Vagina (tissue), 2 donors: ENCODE results near the gene ARHGAP44. TPM values are rescaled to one million over a fixed set of nuclear protein-coding genes. Genes with fewer than 3 reads are reported as not detected.
A peak's percentile ranks its signal among the peaks of the same experiment; 100 is the strongest.

Experiments used
- DNase-seq, 2 donors: peaks; one replicate each; pipeline ENCODE4 v3.0.0-alpha.2; 2017; ENCODE audit errors: extremely low spot score in 2 of 2
- H3K27ac ChIP-seq: fragments of 200-600 bp; sonication (generic); one replicate; pipeline ENCODE4 v1.5.1; 2019
- H3K27me3 ChIP-seq: fragments of 200-600 bp; sonication (generic); one replicate; pipeline ENCODE4 v1.5.1; 2019
- H3K36me3 ChIP-seq, 2 donors: fragments of 200-600 bp; sonication (generic); one replicate each; pipeline ENCODE4 v1.5.1; 2017 to 2019
- H3K4me1 ChIP-seq: fragments of 200-600 bp; sonication (generic); one replicate; pipeline ENCODE4 v1.5.1; 2019
- H3K4me3 ChIP-seq, 2 donors: fragments of 200-600 bp; sonication (generic); 1 replicate in 1 of 2; 2 replicates in 1 of 2; pipeline ENCODE4 v1.5.1; 2016 to 2019
- H3K9me3 ChIP-seq: fragments of 200-600 bp; sonication (generic); one replicate; pipeline ENCODE4 v1.5.1; 2019
- POLR2A ChIP-seq, 2 donors: fragments of 450-650 bp; IDR thresholded peaks; one replicate each; pipeline ENCODE4 v1.6.1; 2017; ENCODE audit warnings: antibody characterized with exemption in 2 of 2, mild to moderate bottlenecking in 2 of 2, moderate library complexity in 2 of 2
- POLR2AphosphoS5 ChIP-seq, 2 donors: sonication (generic); formaldehyde crosslinking; IDR thresholded peaks; one replicate each; pipeline ENCODE4 v1.9.0; 2017; ENCODE audit warnings: antibody characterized with exemption in 2 of 2, mild to moderate bottlenecking in 2 of 2, low read depth in 1 of 2; ENCODE audit not compliant: insufficient read depth in 1 of 2
- intact Hi-C: fragments of 100-400 bp; cut with DNase I; formaldehyde crosslinking; loops from one replicate; pipeline ENCODE4 v1.15.1; 2023
- microRNA counts, 2 donors: library from miRNA; unstranded; fragments of <30 nt; microRNA quantifications; one replicate each; lab custom pipeline; 2016 to 2017
- microRNA-seq: library from miRNA; unstranded; fragments of <30 nt; microRNA quantifications from one replicate; pipeline ENCODE4, GENCODE V29; 2017; ENCODE audit warnings: borderline number of aligned reads, borderline replicate concordance
- small RNA-seq: library from RNA; depleted of rRNA; stranded (forward); fragments of <200 nt; gene quantifications from one replicate; pipeline ENCODE3, GENCODE V24; 2016
- total RNA-seq: library from RNA; depleted of rRNA; stranded (reverse); fragments of >200 nt; gene quantifications from one replicate; pipeline ENCODE4 v1.2.3, GENCODE V29; 2016
- TF ChIP-seq, protein P1 (sequence below), 3 experiments: fragments of 450-650 bp in 2 of 3; fragments of 200-600 bp in 1 of 3; sonication (generic) in 1 of 3; IDR thresholded peaks; one replicate each; pipeline ENCODE4 v1.5.1; 2017 to 2019; ENCODE audit warnings: antibody characterized with exemption in 3 of 3, mild to moderate bottlenecking in 2 of 3, moderate library complexity in 2 of 3

The ARHGAP44 gene
- total RNA-seq, 1 donor from 2014 or later = 3.2 TPM

GRCh38 chr17:13031718-13032350, 242.5 kb downstream of the ARHGAP44 start:
- Histone ChIP-seq H3K36me3 (no peaks in the 10 kb centered on the region), H3K9me3 (no peaks in the 10 kb centered on the region), H3K4me1 (no peaks in the 10 kb centered on the region), H3K27me3 (no peaks in the 10 kb centered on the region), H3K27ac (no peak overlapping the region), H3K4me3 (no peak overlapping the region)
- intact Hi-C loops = no loop called here
- no peak for DNase-seq
- TF ChIP-seq POLR2AphosphoS5 (IDR thresholded peaks at IDR 0.05; ENCODE audit: insufficient read depth in 1 of 2, low read depth in 1 of 2) = no peak
- TF ChIP-seq POLR2A (IDR thresholded peaks at IDR 0.05) = no peak
- TF ChIP-seq, protein P1, sequence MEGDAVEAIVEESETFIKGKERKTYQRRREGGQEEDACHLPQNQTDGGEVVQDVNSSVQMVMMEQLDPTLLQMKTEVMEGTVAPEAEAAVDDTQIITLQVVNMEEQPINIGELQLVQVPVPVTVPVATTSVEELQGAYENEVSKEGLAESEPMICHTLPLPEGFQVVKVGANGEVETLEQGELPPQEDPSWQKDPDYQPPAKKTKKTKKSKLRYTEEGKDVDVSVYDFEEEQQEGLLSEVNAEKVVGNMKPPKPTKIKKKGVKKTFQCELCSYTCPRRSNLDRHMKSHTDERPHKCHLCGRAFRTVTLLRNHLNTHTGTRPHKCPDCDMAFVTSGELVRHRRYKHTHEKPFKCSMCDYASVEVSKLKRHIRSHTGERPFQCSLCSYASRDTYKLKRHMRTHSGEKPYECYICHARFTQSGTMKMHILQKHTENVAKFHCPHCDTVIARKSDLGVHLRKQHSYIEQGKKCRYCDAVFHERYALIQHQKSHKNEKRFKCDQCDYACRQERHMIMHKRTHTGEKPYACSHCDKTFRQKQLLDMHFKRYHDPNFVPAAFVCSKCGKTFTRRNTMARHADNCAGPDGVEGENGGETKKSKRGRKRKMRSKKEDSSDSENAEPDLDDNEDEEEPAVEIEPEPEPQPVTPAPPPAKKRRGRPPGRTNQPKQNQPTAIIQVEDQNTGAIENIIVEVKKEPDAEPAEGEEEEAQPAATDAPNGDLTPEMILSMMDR (IDR thresholded peaks at IDR 0.05) = peak in 1 of 3 experiments; percentile 51

GRCh38 chr17:13035420-13035819, 246.1 kb downstream of the ARHGAP44 start:
- Histone ChIP-seq H3K27ac (no peak overlapping the region), H3K4me1 (no peaks in the 10 kb centered on the region), H3K9me3 (no peaks in the 10 kb centered on the region), H3K27me3 (no peaks in the 10 kb centered on the region), H3K36me3 (no peaks in the 10 kb centered on the region), H3K4me3 (no peak overlapping the region)
- TF ChIP-seq POLR2A (IDR thresholded peaks at IDR 0.05) (no peak), POLR2AphosphoS5 (IDR thresholded peaks at IDR 0.05; ENCODE audit: insufficient read depth in 1 of 2, low read depth in 1 of 2) (no peak)
- TF ChIP-seq, protein P1 (IDR thresholded peaks at IDR 0.05) = no peak
- no peak for DNase-seq
- intact Hi-C loops = no loop called here

- intact Hi-C loops = no loop called here
- DNase-seq = no peak
- TF ChIP-seq, protein P1 (IDR thresholded peaks at IDR 0.05) = no peak
- no peak for TF ChIP-seq POLR2A (IDR thresholded peaks at IDR 0.05)
- no peak for TF ChIP-seq POLR2AphosphoS5 (IDR thresholded peaks at IDR 0.05; ENCODE audit: insufficient read depth in 1 of 2, low read depth in 1 of 2)
- Histone ChIP-seq H3K27ac (no peak overlapping the region), H3K4me3 (no peak overlapping the region), H3K36me3 (no peaks in the 10 kb centered on the region), H3K9me3 (no peaks in the 10 kb centered on the region), H3K27me3 (no peaks in the 10 kb centered on the region), H3K4me1 (no peaks in the 10 kb centered on the region)
These were observed 247.5 kb downstream of the ARHGAP44 start for GRCh38 chr17:13036751-13037150.

DNA sequence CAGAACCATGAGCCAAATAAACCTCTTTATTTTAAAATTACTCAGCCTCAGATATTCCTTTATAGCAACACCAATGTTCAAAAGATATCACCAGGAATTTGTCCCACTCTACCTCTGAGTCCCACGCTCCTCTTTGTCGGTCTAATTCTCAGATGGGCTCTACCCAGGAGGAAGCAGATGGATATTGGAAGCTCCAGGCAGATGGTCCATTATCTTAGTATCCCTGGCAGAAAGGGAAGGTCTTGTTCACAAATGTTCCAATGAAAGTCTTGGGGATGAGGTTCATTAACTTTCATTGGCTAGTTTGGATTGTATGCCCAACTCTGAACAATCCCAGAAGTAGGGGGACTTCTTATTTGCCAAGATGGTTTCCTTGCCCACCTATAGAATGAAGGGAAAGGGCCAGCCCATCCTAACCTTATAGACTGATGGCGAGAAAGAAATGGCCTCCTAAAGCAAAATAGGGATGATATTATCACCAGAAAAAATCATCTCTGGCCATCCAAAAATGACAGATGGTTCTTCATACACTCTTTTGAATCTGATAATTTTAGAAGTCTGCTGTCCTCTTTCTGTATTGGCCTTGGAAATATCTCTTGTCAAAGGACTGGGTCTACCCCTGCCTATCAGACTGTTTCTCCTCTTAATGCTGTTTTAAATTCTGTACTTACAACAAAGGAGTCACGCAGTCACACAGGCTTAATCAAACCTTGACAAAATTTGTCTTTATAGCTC, 249.8 kb downstream of the ARHGAP44 start:
- DNase-seq = no peak
- TF ChIP-seq POLR2A (IDR thresholded peaks at IDR 0.05) (no peak), POLR2AphosphoS5 (IDR thresholded peaks at IDR 0.05; ENCODE audit: insufficient read depth in 1 of 2, low read depth in 1 of 2) (no peak)
- TF ChIP-seq, protein P1 (IDR thresholded peaks at IDR 0.05) = no peak
- H3K4me1 ChIP-seq = no peaks in the 10 kb centered on the region

More for the DNA sequence above, 249.8 kb downstream of the ARHGAP44 start:
- Histone ChIP-seq H3K36me3 (no peaks in the 10 kb centered on the region), H3K9me3 (no peaks in the 10 kb centered on the region), H3K27ac (no peak overlapping the region), H3K27me3 (no peaks in the 10 kb centered on the region), H3K4me3 (no peak overlapping the region)
- intact Hi-C loops = no loop called here

MicroRNA genes within 50 kb of the gene (microRNA counts, 767-probe panel; counts per million panel counts)
- 238 to 261 counts per million in 2 donors for microRNA hsa-miR-1269b (lab: Ali Mortazavi, UCI)

Small RNAs within 50 kb of the gene (microRNA-seq; reads per million reads assigned to microRNA genes)
- gene MIR1269B = not detected

Small RNAs within 50 kb of the gene (small RNA-seq; reads per million reads assigned to genes)
- not detected for gene MIR1269B

Other genes starting within 250 kb of the ARHGAP44 start
- gene MYOCD, start 123.6 kb upstream of the ARHGAP44 start, total RNA-seq = 26.5 TPM
- 134 TPM for gene ELAC2, start 228.5 kb downstream of the ARHGAP44 start, total RNA-seq